ENCODE data around the gene VEPH1.

The VEPH1 gene

GRCh38 chr3:157336252-157337009 lies 166.8 kb downstream of the VEPH1 start:
- H3K36me3 ChIP-seq (ENCODE audit: low read length), result no peaks in the 10 kb centered on the region

GRCh38 chr3:157335233-157336076 lies 167.8 kb downstream of the VEPH1 start:
- Histone ChIP-seq H2AFZ (ENCODE audit: low read depth, low read length, severe bottlenecking) (no peak overlapping the region), H3F3A (ENCODE audit: insufficient read depth) (no peaks in the 10 kb centered on the region), H3K27me3 (ENCODE audit: low read length) (no peaks in the 10 kb centered on the region), H3K4me2 (ENCODE audit: low read depth, low read length, poor library complexity, severe bottlenecking) (no peak overlapping the region), H4K20me1 (ENCODE audit: low read depth, low read length) (no peaks in the 10 kb centered on the region), H3K27ac (ENCODE audit: low read depth, low read length) (no peak overlapping the region), H3K79me2 (ENCODE audit: insufficient read depth, low read length) (no peaks in the 10 kb centered on the region), H3K9me2 (replicated peaks; ENCODE audit: insufficient read depth, low read length) (no peaks in the 10 kb centered on the region), H3K36me3 (ENCODE audit: low read length) (no peaks in the 10 kb centered on the region), H3K9me3 (ENCODE audit: insufficient read depth, low read length) (no peaks in the 10 kb centered on the region), H3K4me3 (ENCODE audit: insufficient read depth, low read length, poor library complexity, severe bottlenecking) (no peak overlapping the region), H3K9ac (ENCODE audit: low read length) (no peak overlapping the region)
- no peak for TF ChIP-seq CTCF (IDR thresholded peaks at IDR 0.05; ENCODE audit: insufficient read depth, low read length, poor library complexity, severe bottlenecking)
- no peak for TF ChIP-seq EZH2phosphoT487 (conservative IDR thresholded peaks at IDR 0.05; ENCODE audit: low read length)

More at GRCh38 chr3:157336252-157337009, 166.8 kb downstream of the VEPH1 start:
- Histone ChIP-seq H3K27ac (ENCODE audit: low read depth, low read length) (no peak overlapping the region), H3K27me3 (ENCODE audit: low read length) (no peaks in the 10 kb centered on the region), H3K79me2 (ENCODE audit: insufficient read depth, low read length) (no peaks in the 10 kb centered on the region), H3K4me2 (ENCODE audit: low read depth, low read length, poor library complexity, severe bottlenecking) (no peak overlapping the region), H3F3A (ENCODE audit: insufficient read depth) (no peaks in the 10 kb centered on the region), H4K20me1 (ENCODE audit: low read depth, low read length) (no peaks in the 10 kb centered on the region), H3K9me2 (replicated peaks; ENCODE audit: insufficient read depth, low read length) (no peaks in the 10 kb centered on the region), H3K9ac (ENCODE audit: low read length) (no peak overlapping the region), H3K4me3 (ENCODE audit: insufficient read depth, low read length, poor library complexity, severe bottlenecking) (no peak overlapping the region), H3K9me3 (ENCODE audit: insufficient read depth, low read length) (no peaks in the 10 kb centered on the region), H2AFZ (ENCODE audit: low read depth, low read length, severe bottlenecking) (no peak overlapping the region)
- no peak for TF ChIP-seq EZH2phosphoT487 (conservative IDR thresholded peaks at IDR 0.05; ENCODE audit: low read length)

DNA sequence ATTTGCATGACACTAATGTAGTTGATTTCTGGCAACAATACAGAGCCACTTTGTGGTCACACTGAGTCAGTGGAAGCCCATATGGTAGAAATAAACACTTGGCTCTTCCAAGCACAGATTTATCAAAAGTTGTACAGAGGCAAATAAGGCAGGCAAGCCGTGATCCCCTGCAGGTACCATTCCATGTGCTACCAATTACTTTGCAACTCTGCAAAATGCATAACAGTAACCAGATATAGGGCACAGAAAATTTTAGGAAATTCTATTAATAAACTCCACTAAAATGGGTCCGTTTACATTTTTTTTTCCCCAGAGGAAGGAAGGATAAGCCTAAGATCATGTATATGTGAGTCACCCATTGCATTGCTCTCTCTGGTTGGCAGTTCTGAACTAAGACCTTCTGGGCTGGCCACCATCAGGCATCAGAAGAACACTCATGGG lies 169.6 kb downstream of the VEPH1 start:
- TF ChIP-seq EZH2phosphoT487 (conservative IDR thresholded peaks at IDR 0.05; ENCODE audit: low read length) (no peak), CTCF (IDR thresholded peaks at IDR 0.05; ENCODE audit: insufficient read depth, low read length, poor library complexity, severe bottlenecking) (no peak)
- Histone ChIP-seq H3K27me3 (ENCODE audit: low read length) (no peaks in the 10 kb centered on the region), H3K4me2 (ENCODE audit: low read depth, low read length, poor library complexity, severe bottlenecking) (no peak overlapping the region), H3K79me2 (ENCODE audit: insufficient read depth, low read length) (no peaks in the 10 kb centered on the region), H3K27ac (ENCODE audit: low read depth, low read length) (no peak overlapping the region), H3K4me3 (ENCODE audit: insufficient read depth, low read length, poor library complexity, severe bottlenecking) (no peak overlapping the region), H3F3A (ENCODE audit: insufficient read depth) (no peaks in the 10 kb centered on the region), H3K9me3 (ENCODE audit: insufficient read depth, low read length) (no peaks in the 10 kb centered on the region), H2AFZ (ENCODE audit: low read depth, low read length, severe bottlenecking) (no peak overlapping the region), H3K9ac (ENCODE audit: low read length) (no peak overlapping the region), H4K20me1 (ENCODE audit: low read depth, low read length) (no peaks in the 10 kb centered on the region), H3K9me2 (replicated peaks; ENCODE audit: insufficient read depth, low read length) (no peaks in the 10 kb centered on the region), H3K36me3 (ENCODE audit: low read length) (no peaks in the 10 kb centered on the region)

All from SU-DHL-6 (cell line).